Stimulated activated CD4-positive, alpha-beta T cell treated with anti-CD3 and anti-CD28 coated beads, Interleukin-2, amount 100 ng/mL, for 48 hours (primary cell): ENCODE results near the gene ZNF592.
"Not testable (repeated sequence)": the region's sequence is repeated elsewhere in the genome, so short reads cannot be mapped to it uniquely, and the experiment has no call there.

ENCODE experiments used
- DNase-seq, 2 donors: peaks; one replicate each; pipeline ENCODE4 v3.0.0-alpha.2; 2020

The ZNF592 gene

DNA sequence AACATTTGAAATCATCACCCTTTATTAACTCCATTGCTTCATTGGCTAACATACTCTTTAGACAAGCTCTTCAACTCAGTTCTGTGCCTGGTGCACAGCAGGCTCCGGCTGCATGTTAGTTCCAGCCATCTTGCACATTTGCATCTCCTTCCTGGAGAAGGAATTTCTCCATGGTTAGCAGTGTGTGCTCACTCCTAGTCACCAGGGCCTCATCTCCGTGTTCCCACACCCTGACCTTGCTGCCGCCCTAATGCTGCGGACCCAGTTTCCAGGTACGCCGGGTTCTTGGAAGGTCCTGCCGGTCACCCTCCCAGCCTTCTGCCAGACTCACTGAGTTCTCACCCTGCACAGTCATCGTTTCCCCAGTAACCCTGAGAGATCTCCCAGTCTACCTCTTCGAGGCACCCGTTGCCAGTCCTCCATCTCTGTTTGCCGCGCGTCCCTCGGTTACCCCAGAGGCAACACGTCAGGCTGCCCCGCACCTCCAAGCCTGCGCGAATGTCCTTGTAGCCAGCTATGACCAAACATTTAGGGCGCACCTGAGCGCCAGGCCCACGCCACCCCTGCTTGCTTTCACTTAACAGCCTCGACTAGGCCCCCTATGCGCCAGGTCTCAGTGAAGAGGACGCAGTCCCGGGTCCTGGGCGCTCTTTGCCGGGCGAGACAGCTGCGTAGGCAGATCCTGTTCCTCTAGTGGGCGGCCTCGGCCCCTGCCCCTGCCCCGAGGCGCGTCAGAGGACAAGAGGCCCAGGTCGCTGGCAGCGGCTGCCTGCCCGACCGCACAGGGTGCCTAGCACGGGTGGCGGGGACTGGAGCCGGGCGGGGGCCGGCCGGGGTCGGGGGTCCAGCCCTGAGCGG, 747 bp upstream of the ZNF592 start:
- DNase-seq: peak; percentile 54 to 60

DNA sequence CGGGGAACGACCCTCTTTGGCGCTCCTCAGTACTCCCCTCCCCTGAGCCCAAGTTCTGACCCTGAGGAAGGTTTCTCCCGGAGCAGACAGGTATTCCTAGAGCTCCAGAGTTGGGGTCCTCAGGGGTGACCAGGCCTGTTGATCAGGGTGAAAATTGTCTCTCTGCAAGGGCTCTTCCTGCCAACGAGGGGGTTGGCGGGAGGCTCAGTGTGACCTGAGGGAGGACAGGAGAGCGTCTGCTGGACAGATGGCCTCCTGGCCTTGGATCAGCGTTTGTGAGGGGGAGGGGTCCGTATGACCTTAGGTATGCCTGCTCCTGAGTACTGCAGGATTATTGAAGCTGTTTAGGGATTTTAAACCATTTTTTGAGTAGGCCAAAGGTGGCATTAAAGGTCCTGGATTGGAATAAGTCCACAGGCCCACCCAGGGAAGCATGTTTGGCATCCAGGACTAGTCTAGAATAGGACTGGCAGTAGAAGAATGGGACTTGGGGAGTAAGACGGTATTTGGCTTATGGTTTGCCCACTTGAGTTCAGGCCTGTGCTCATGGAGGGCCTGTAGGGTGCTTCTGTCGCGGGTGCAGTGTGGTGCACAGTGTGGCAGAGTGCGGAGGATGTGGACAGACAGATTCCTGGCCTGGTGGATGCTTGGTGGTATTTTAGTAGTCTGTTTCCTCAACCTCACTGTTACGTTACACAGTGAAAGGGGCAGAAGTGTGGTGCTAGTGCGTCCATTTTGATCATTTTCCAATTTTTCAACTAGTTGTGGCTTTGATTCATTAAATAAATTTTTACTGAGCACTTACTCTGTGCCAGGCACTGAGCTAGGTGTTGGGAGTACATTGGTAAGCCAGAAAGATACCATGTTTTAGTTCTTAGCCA, 959 bp downstream of the ZNF592 start:
- peak in 1 of 2 donors; percentile 33 for DNase-seq

DNA sequence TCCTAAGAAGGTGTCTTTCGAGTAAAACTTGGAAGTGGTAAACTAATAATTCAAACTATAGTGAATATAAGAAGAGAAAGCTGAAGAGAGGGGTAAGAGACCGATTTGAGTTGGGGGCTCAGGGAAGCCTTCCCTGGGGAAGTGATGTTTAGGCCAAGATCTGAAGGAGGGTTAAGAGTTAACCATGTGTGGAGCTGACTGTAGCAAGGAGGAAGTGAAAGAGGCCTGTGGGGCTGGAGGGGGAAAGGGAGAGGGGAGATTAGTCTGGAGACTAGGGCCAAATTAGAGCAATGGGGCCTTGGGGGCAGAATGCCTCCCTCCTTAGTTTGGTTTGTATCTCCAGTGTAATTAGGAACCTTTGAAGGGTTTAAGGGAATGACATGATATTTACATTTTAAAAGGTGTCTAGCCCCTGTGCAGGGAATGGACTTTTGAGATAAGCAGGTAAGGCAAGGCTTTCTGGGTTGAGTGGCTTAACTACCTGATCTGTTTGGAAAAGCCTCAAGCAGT, 2.2 kb downstream of the ZNF592 start:
- no peak for DNase-seq

DNA sequence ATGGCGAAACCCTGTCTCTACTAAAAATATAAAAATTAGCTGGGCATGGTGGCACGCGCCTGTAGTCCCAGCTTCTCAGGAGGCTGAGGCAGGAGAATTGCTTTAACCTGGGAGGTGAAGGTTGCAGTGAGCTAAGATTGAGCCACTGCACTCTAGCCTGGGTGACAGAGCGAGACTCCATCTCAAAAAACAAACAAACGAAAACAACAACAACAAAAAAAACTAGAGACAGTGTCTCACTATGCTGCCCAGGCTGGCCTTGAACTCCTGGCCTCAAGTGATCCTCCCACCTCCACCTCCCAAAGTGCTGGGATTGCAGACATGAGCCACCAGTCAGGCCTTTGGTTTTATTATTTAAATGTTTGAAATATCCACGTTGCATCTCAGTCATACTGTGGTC, 3.3 kb downstream of the ZNF592 start:
- DNase-seq: not testable (repeated sequence)

DNA sequence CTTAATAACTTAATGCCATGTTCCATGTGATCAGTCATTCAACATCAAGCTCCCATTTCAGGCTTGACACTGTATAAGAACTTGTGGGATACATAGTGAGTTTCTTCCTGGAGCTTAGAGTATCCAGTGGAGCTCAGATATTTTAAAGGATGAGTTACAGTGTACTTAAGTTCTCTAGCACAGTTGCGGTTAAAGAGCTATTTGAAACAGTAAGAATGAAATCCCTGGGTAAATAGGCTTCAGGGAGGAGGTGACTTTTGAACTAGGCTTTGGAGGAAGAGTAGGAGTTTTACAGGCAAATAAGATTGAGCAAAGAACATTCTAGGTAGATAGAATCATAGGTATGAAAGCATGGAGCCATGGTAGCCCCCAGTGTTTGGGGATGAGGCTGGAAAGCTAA, 3.8 kb downstream of the ZNF592 start:
- no peak for DNase-seq

DNA sequence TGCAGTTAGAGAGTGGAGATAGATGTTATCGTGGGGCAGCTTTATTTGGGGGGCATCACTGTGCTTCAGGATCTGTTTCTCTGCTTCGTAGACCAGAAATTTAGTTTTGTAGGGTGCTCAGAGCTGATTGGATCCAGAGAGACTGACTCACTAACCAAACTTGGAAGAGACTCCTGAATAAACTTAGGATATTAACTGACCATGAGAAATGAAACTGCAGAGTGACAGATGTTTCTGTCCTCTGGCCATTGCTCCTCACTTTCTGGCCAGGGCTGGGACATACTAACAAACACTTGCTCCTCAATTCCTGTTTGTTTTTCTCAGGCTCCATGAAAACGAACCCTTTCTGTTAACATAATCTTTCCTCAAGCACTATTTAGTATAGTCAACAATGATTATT, 4.3 kb downstream of the ZNF592 start:
- DNase-seq: no peak

DNA sequence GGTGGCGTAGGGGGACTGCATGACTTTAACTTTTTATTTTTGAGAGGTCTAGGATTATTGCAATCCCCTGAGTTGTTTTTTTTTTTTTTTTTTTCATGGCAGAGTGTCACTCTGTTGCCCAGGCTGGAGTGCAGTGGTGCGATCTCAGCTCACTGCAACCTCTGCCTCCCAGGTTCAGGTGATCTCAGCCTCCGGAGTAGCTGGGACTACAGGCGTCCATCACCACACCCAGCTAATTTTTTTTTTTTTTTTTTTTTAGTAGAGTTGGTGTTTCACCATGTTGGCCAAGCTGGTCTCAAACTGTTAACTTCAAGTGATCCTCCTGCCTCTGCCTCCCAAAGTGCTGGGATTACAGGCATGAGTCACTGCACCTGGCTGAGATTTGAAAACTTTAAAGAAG, 6.5 kb downstream of the ZNF592 start:
- DNase-seq: not testable (repeated sequence)

DNA sequence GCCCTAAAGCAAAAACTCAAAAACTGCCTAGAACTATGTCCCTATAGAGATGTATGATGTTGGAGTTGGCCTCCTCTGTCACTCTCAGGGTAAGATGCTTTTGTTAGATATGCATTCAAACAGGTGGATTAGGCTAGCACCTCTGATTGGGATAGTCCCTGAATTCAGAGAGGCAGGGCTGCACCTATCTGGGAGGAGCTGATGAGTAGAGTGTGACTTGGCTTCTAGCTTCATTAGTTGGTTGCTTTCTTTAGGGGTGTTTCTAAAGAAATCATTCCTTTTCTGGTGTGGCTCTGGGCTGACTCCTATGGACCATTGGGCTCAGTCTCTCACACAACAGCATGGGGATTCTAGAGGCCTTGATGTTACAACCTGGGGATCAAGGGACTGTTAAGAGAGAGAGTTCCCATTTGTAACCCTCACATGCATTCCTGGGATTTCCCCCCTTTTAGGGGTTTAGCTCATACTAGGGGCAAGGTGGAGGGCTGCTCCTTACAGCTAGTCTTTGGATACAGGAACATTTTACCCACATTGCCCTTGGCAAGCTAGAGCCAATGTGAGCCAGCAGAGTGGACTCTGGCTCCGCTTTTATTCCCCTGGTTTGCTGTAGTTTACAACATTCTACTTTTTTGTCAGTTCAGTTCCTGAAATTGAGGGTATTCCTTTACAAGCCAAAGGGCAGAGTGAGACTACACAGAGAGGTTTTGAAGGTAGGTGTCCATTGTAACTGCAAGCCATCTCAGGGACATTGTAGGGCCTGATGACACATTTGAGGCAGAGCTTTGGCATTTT, 7.5 kb downstream of the ZNF592 start:
- DNase-seq: no peak

DNA sequence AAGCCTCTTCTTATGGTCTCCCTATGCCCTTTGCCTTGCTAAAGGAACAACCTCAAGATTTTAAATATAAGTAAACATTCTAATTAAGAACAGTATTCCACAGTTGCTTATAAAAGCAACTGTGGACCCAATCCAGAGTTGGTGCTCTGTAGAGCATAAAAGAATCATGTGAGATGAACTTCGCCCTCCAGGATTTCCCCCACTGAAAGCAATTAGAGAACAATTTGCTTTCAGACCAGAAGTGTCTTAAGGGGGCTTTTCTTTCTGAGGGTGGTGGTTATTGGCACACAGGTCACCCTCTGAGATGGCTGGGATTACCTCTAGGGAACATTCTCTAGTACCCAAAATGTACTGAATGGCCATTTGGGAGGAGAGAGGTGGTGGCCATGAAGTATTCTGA, 10.6 kb downstream of the ZNF592 start:
- DNase-seq: no peak

DNA sequence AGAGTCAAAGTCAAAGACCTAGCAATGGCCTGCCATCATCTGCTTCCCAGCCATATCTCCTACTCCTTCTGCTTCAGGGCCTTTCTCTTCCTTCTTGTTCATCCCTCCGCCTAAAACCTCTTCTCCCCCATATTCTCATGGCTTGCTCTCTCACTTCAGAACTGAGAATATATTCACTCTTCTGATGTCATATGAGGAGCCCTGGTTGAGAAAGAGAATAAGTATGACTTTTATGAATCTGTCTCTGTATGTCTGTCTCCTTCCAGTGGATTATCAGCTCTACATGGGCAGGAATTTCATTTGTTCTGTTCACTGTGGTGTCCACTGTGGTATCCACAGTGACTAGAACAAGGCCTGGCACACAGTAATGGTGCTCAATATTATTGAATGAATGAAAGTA, 11.8 kb downstream of the ZNF592 start:
- no peak for DNase-seq

DNA sequence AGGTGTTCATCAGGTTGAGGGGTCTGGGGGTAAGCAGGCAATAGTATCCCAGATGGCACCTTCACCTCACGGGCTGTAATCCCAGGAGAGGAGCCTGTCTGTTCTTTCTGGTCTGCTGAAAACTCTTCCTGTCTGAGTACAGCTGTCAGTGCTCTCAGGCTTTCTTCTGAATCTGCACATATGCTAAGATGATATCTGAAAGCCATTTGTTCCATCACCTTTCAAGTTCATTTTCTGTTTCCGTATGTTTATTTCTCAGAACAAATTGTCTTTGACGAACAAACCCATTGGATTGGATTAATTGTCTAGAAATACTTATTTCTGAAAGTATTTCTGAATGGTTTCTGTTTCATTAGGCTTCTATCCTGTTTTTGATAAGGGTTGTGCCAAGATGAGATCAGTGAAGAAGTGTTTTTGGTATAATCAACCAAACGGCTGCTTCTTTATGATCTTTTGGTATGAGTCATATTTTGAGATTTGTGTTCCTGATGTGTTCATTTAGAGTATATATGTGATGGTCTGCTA, 13.3 kb downstream of the ZNF592 start:
- DNase-seq: no peak

DNA sequence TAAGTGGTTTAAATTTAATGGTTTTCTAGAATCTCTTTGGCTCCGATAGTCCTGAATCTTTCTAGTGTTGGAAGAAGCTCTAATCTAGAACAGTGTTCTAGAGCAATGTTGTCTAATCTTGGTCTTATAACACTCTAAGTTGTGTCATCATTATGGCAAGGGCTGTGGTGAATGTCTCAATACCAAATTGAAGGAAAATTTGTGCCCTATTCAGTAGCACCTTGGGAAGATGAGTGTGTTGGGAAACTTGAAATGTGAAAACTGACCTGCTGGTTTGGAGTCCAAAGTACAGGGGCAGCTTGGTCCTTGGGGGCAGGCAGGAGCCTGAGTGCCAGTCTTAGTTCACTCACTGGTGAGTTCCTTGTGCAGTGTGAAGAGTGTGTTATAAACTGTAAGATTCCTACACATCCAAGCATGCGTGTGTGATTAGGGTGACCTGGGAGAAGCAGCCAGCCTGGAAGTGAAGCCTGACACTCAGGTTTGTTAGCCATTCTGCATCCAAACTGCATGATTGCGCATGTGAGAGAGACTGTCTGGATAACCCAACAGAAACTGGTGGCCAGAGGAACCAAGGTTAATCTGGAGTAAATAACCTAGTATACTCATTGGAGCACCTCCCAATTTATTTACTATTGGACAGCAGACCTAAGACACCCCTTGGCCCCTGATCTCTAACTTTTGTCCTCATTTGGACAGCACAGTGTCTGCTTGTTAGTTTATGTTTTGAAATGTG, 14.6 kb downstream of the ZNF592 start:
- DNase-seq: no peak

DNA sequence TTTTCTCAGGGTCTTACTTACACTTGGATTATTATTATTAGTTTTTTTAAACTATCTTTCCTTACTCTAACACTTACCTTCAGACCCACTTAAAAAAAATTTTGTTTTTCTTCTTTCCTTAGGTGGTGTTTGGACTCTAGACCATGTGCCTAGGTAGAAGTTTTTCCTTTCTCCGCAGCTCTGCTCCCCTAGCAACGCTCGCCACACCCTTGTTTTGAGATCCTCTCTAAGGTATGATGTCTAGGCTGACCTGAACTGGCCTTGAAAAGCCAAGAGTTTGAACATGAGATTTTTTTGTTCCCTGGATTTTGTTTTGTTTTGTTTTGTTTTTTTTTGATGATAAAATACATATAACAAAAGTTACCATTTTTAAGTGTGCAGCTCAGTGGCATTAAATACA, 16.2 kb downstream of the ZNF592 start:
- no peak for DNase-seq

DNA sequence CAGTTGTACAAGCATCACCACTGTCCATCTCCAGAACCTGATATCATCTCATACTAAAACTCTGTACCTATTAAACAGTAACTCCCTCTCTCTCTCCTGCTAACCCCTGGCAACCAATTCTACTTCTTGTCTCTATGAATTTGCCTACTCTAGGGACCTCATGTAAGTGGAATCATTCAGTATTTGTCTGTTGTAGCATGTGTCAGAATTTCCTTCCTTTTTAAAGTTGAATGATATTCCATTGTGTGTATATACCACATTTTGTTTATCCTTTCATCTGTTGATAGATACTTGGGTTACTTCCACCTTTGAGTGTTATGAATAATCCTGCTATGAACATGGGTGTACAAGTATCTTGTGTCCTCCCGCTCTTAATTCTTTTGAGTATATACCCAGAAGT, 16.6 kb downstream of the ZNF592 start:
- no peak for DNase-seq

DNA sequence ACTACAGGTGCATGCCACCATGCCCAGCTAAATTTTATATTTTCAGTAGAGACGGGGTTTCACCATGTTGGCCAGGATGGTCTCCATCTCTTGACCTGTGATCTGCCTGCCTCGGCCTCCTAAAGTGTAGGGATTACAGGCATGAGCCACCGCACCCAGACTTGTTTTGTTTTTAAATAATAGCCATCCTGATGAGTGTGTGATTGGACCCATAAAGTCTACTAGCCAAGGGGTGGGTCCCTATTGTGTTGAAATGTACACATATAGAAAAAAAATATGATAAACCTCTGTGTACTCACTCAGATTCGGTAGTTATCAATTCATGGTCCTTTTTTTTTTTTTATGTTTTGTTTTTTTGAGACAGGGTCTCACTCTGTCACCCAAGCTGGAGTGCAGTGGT, 17.3 kb downstream of the ZNF592 start:
- DNase-seq: no peak

DNA sequence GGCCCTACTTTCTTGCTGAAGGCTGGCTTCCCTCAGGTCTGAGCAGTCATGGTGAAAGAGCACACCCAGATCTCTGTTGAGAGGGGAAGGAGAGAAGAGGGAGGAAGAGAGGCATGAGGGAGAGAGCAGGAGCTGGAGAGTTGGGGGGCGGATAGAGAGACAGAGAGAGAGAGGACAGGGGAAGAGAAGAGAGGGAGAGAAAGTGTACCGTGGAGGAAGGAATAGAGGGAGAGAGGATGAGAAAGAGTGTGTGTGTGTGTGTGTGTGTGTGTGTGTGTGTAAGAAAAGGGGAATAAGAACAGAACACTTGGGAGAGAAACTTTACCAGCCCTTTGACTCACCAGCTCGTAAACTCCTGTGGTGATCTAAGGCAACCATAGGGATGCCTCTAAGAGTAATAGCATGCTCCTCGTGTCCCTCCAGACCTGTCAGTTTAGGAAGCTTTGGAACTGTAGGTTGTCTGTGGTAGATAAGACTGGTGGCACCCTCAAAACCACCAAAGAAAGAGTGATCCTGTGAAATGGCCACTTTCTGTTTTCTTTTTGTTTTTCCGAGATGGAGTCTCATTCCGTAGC, 18.2 kb downstream of the ZNF592 start:
- no peak for DNase-seq

DNA sequence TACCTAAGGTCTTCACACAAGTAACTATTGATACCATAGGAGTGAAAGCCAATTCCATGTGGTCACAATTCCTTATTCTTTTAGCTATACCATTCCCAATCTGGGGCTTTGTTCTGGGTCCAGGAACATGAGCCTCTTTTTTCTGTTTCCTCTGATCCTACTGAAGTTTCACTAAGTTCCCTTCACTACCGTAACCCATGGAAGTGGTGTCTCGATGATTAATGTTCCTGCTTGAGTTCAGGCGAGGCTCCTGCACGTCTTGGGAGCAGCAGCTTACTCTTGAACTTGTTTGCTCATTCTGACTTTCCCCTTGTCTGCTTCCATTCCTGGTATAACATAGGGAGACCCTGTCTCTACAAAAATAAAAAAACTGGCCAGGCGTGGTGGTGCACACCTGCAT, 23.6 kb downstream of the ZNF592 start:
- DNase-seq: no peak

DNA sequence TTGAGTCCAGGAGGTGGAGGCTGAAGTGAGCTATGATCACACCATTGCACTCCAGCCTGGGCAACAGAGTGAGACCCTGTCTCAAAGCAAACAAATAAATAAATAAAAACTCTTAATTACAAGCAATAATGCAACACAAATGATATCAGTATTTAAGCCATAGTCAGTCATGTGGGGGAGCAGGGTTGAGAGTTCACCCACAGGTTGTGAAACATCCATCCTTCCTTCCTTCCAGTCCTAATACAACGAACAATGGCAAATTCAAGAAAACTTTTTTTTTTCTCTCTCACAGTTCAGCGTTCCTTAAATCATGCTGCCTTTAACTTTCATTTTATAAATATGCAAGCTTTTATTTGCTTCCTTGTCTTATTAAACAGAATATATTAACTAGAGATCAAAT, 24.1 kb downstream of the ZNF592 start:
- no peak for DNase-seq

DNA sequence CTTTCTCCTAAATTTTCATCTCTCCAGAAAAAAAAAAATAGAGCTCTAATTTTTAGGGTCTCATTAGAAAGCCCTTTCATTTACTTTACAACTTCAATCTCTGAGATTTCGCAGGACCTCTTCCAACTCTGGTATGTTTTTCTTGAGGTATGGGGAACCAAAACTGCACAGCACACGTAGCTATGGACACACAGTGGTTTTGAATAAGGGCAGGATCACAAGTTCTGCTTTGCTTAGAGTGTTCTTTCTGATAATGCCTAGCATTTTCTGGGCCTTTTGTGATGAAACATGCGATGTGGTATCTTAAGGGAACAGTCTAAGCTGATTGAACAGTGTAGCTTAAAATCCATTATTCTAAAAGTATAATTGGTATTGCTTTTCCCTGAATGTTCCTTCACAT, 25.3 kb downstream of the ZNF592 start:
- no peak for DNase-seq

DNA sequence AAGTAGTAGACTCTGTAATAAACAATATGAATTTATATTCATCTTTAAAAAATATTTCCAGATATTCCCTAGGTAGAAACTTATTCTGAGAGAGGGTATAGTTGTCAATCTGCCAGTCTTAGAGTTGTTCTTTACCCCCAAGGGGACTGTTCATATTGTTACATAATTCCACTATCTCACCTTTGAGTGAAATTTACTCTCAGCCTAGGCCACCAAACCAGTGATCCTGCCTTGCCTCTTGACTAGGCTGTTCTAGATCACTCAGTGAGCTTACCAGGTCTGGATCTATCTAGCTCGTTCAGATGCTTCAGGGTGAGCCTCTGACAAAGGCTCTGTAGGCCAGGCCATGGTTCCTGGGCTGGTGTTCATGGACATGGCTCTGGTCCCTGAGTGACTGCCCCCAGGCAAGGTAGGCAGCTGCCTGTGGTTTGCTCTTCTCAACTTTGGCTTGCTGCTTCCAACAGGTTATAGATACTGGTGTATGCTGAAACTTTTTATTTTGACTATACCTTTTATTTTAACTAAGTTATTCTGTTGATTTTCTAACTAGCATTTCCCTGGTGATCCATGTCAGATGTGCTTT, 27.6 kb downstream of the ZNF592 start:
- no peak for DNase-seq

DNA sequence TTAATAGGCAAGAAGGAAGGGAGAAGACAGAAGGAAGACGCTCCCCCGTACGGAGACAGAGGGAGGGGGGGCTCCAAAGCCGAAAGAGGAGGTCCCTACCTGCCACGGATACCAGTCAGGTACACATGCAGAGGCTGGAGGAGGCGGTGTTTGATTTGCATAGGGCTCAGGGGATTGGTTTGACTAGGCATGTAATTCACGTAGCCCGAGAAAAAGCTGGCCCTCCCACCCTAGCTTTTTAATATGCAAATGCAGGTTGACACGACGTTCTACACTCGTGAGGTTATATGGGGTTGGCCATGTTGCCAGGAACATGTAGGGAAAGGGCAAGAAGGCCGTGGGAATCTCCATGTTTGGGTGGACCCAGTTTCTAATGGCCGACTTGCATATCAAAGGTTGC, 29.8 kb downstream of the ZNF592 start:
- no peak for DNase-seq
